ENCODE data around the gene ZNF708.

GRCh38 chr19:21321996-21322395 is 7.2 kb downstream of the ZNF708 start:
- TF ChIP-seq CTCF (IDR thresholded peaks at IDR 0.05) (no peak), POLR2A (IDR thresholded peaks at IDR 0.05) (no peak)

Data from heart left ventricle (tissue), 13 donors.